Loucy (cell line): Measurements from ENCODE around the gene VWA7.

Source experiments
- H2AFZ ChIP-seq: fragments of 200-600 bp; sonication (generic); 2 replicates; pipeline ENCODE4 v1.6.0; 2016; ENCODE audit warnings: antibody characterized with exemption, mild to moderate bottlenecking, low read length, moderate library complexity
- H3F3A ChIP-seq: fragments of 200-600 bp; 2 replicates; pipeline ENCODE4 v1.6.0; 2016; ENCODE audit warnings: antibody characterized with exemption, low read depth, mild to moderate bottlenecking
- H3K27me3 ChIP-seq: fragments of 200-600 bp; sonication (generic); 2 replicates; pipeline ENCODE4 v1.6.1; 2014; ENCODE audit warnings: low read length, mild to moderate bottlenecking; ENCODE audit not compliant: insufficient read depth, poor library complexity, severe bottlenecking
- H3K36me3 ChIP-seq: fragments of 200-600 bp; sonication (generic); 2 replicates; pipeline ENCODE4 v1.6.1; 2016; ENCODE audit warnings: low read length; ENCODE audit not compliant: insufficient read depth
- H3K4me1 ChIP-seq: fragments of 200-600 bp; sonication (generic); 2 replicates; pipeline ENCODE4 v1.5.1; 2014; ENCODE audit warnings: low read length, mild to moderate bottlenecking; ENCODE audit not compliant: insufficient read depth, poor library complexity, severe bottlenecking
- H3K4me2 ChIP-seq: fragments of 200-600 bp; sonication (generic); 2 replicates; pipeline ENCODE4 v1.6.0; 2014; ENCODE audit warnings: antibody characterized with exemption, low read length, low read depth, mild to moderate bottlenecking; ENCODE audit not compliant: poor library complexity, severe bottlenecking
- H3K4me3 ChIP-seq: fragments of 200-600 bp; sonication (generic); 2 replicates; pipeline ENCODE4 v1.5.1; 2014; ENCODE audit warnings: low read length, mild to moderate bottlenecking, mixed read lengths; ENCODE audit not compliant: poor library complexity, severe bottlenecking
- H3K79me2 ChIP-seq: fragments of 200-600 bp; sonication (generic); 2 replicates; pipeline ENCODE4 v1.6.1; 2014; ENCODE audit warnings: low read length; ENCODE audit not compliant: insufficient read depth
- H3K9ac ChIP-seq: fragments of 200-600 bp; sonication (generic); 2 replicates; pipeline ENCODE4 v1.6.0; 2014; ENCODE audit warnings: mild to moderate bottlenecking, low read depth, low read length, moderate library complexity; ENCODE audit not compliant: poor library complexity, severe bottlenecking
- H3K9me2 ChIP-seq: fragments of 200-600 bp; sonication (generic); replicated peaks from 2 replicates; pipeline ENCODE4 v1.6.1; 2016; ENCODE audit warnings: low read depth, low read length, mixed read lengths
- H3K9me3 ChIP-seq: fragments of 200-600 bp; sonication (generic); 2 replicates; pipeline ENCODE4 v1.6.1; 2014; ENCODE audit warnings: mild to moderate bottlenecking, antibody characterized with exemption, low read length, low read depth; ENCODE audit not compliant: insufficient read depth
- H4K20me1 ChIP-seq: fragments of 200-600 bp; sonication (generic); 2 replicates; pipeline ENCODE4 v1.6.0; 2014; ENCODE audit warnings: antibody characterized with exemption, low read length, mild to moderate bottlenecking; ENCODE audit not compliant: insufficient read depth, poor library complexity, severe bottlenecking
- CTCF ChIP-seq: fragments of 200-600 bp; sonication (generic); conservative IDR thresholded peaks from 2 replicates; pipeline ENCODE4 v1.5.1; 2014; ENCODE audit warnings: mild to moderate bottlenecking, antibody characterized with exemption, low read length
- EZH2phosphoT487 ChIP-seq: fragments of 200-600 bp; IDR thresholded peaks from 2 replicates; pipeline ENCODE4 v1.6.1; 2018; ENCODE audit warnings: antibody characterized with exemption, mild to moderate bottlenecking, moderate library complexity, borderline replicate concordance

Gene VWA7

GRCh38 chr6:31750411-31751022 is 26.6 kb downstream of the VWA7 start:
- no peaks in the 10 kb centered on the region for H3K4me1 ChIP-seq
- no peaks in the 10 kb centered on the region for H3K9me3 ChIP-seq
- H3F3A ChIP-seq = no peaks in the 10 kb centered on the region
- H4K20me1 ChIP-seq = no peaks in the 10 kb centered on the region
- no peak for TF ChIP-seq EZH2phosphoT487
- no peak for TF ChIP-seq CTCF
- H3K9ac ChIP-seq = no peak overlapping the region
- no peaks in the 10 kb centered on the region for H3K27me3 ChIP-seq
- H3K4me2 ChIP-seq = no peak overlapping the region
- H3K79me2 ChIP-seq = no peaks in the 10 kb centered on the region
- H2AFZ ChIP-seq = no peak overlapping the region
- no peak overlapping the region for H3K4me3 ChIP-seq
- H3K36me3 ChIP-seq = no peaks in the 10 kb centered on the region
- no peaks in the 10 kb centered on the region for H3K9me2 ChIP-seq

DNA sequence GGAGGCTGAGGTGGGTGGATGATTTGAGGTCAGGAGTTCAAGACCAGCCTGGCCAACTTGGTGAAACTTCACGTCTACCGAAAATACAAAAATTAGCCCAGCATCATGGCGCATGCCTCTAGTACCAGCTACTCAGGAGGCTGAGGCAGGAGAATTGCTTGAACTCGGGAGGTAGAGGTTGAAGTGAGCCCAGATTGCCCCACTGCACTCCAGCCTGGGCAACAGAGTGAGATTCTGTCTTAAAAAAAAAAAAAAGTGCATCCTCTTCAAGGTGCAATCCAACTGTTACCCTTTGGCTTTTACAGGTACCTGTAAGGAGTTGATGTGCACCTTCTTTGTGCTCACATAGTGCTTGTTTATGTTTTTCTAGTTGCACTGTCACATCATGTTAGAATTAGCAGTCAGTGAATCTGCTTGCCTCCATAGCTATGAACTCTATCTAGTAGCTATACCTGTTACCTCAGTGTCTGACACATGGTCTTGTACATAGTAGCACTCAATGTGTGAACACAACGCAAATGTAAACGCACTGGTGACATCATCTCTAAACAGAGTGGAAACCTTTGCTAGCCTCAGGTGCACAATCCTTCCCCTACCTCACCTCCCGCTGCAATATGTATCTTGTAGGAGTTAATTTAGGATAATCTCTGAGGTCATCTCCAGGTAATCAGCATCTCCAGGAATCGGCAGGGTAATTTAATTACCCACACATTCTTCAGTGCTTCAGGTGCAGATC is 27.7 kb downstream of the VWA7 start:
- TF ChIP-seq CTCF = no peak
- no peak for TF ChIP-seq EZH2phosphoT487
- Histone ChIP-seq H3K27me3 (no peaks in the 10 kb centered on the region), H3K36me3 (no peaks in the 10 kb centered on the region), H3K9me3 (no peaks in the 10 kb centered on the region), H3K4me2 (no peak overlapping the region), H2AFZ (no peak overlapping the region), H3K9ac (no peak overlapping the region), H3K79me2 (no peaks in the 10 kb centered on the region), H3K4me1 (no peaks in the 10 kb centered on the region), H3K9me2 (no peaks in the 10 kb centered on the region), H3K4me3 (no peak overlapping the region), H4K20me1 (no peaks in the 10 kb centered on the region), H3F3A (no peaks in the 10 kb centered on the region)

DNA sequence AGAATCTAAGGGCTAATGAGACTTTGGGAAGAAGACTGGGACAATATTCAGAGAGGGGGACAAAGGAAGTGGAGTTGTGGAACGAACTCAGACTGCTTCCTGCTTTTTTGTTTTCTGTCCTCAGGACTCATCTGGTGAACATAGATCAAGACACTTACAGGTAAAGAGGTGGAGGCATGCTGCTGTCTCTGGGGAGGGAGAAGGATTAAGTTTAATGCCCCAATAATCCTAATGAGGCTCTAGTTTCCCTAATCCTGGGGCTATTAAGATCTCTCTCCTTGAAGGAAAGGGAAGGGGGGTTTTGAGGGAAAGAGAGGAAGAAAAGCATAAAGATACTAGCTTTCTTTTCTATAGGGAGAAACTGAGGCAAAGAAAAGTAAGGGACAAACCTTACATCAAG is 32.7 kb downstream of the VWA7 start:
- Histone ChIP-seq H3F3A (no peaks in the 10 kb centered on the region), H3K36me3 (no peaks in the 10 kb centered on the region), H3K9me2 (no peaks in the 10 kb centered on the region), H3K79me2 (peaks cover 22% of the 10 kb centered on the region), H4K20me1 (no peaks in the 10 kb centered on the region), H3K4me3 (no peak overlapping the region), H3K27me3 (no peaks in the 10 kb centered on the region), H3K4me1 (peaks cover 26% of the 10 kb centered on the region), H2AFZ (no peak overlapping the region), H3K9me3 (no peaks in the 10 kb centered on the region), H3K4me2 (no peak overlapping the region), H3K9ac (no peak overlapping the region)
- TF ChIP-seq CTCF = no peak
- no peak for TF ChIP-seq EZH2phosphoT487
